GM12878 (cell line): ENCODE measurements around the gene CERKL.

Experiments used
- CREM ChIP-seq: IDR thresholded peaks from 2 replicates; pipeline ENCODE4 v1.6.1; 2014; ENCODE audit warnings: antibody characterized with exemption, low read depth
- EGR1 ChIP-seq, 2 experiments: IDR thresholded peaks; 1 replicate in 1 of 2; 2 replicates in 1 of 2; pipeline ENCODE4 v1.6.1; 2011 to 2012; ENCODE audit warnings: low read depth in 2 of 2, low read length in 2 of 2, borderline replicate concordance in 1 of 2, mild to moderate bottlenecking in 1 of 2, moderate library complexity in 1 of 2
- EZH2 ChIP-seq: IDR thresholded peaks from 2 replicates; pipeline ENCODE4 v1.6.1; 2012; ENCODE audit warnings: low read depth, mild to moderate bottlenecking, control low read depth, inconsistent platforms, low read length, borderline replicate concordance; ENCODE audit not compliant: control insufficient read depth
- FOS ChIP-seq: IDR thresholded peaks from 3 replicates; pipeline ENCODE4 v1.6.1; 2011; ENCODE audit warnings: borderline replicate concordance; ENCODE audit not compliant: insufficient read length; ENCODE audit errors: extremely low read depth
- JUND ChIP-seq: IDR thresholded peaks from 2 replicates; pipeline ENCODE4 v1.6.1; 2012; ENCODE audit warnings: low read depth, mild to moderate bottlenecking, low read length, improper control_type of control experiment, moderate library complexity
- MXI1 ChIP-seq: fragments of 150-350 bp; IDR thresholded peaks from 2 replicates; pipeline ENCODE4 v1.6.1; 2011; ENCODE audit warnings: low read depth, mild to moderate bottlenecking, inconsistent platforms, low read length, improper control_type of control experiment
- POLR2A ChIP-seq: IDR thresholded peaks from 2 replicates; pipeline ENCODE4 v1.6.1; 2011; ENCODE audit warnings: low read depth, mild to moderate bottlenecking, low read length
- POLR2AphosphoS5 ChIP-seq: IDR thresholded peaks from 2 replicates; pipeline ENCODE4 v1.6.1; 2011; ENCODE audit warnings: mild to moderate bottlenecking, low read length, inconsistent platforms
- SUPT20H ChIP-seq: IDR thresholded peaks from 2 replicates; pipeline ENCODE4 v1.6.1; 2011; ENCODE audit warnings: low read depth, mild to moderate bottlenecking, low read length, moderate library complexity, borderline replicate concordance; ENCODE audit not compliant: control insufficient read depth
- YY1 ChIP-seq: IDR thresholded peaks from 2 replicates; pipeline ENCODE4 v1.6.1; 2011; ENCODE audit warnings: low read depth, mild to moderate bottlenecking, low read length
- ZNF24 ChIP-seq: fragments of 450-650 bp; IDR thresholded peaks from 2 replicates; pipeline ENCODE4 v1.6.1; 2017; ENCODE audit warnings: antibody characterized with exemption, mild to moderate bottlenecking
- TF ChIP-seq, protein P1 (sequence below), 3 experiments: IDR thresholded peaks in 2 of 3; conservative IDR thresholded peaks in 1 of 3; 2 replicates each; pipeline ENCODE4 v1.5.1; 2011; ENCODE audit warnings: low read depth in 3 of 3, low read length in 3 of 3, mild to moderate bottlenecking in 3 of 3, control low read depth in 2 of 3, moderate library complexity in 2 of 3, inconsistent platforms in 1 of 3, mixed read lengths in 1 of 3; ENCODE audit not compliant: control insufficient read depth in 2 of 3, insufficient read depth in 1 of 3; ENCODE audit errors: extremely low read depth in 1 of 3

GRCh38 chr2:181697571-181697970 is 40.7 kb upstream of the CERKL start:
- TF ChIP-seq JUND (no peak), EGR1 (IDR thresholded peaks at IDR 0.05; ENCODE audit: borderline replicate concordance in 1 of 2, low read depth in 2 of 2, low read length in 2 of 2) (no peak), FOS (no peak), POLR2AphosphoS5 (no peak), SUPT20H (no peak), POLR2A (no peak), MXI1 (no peak), ZNF24 (no peak), YY1 (no peak), CREM (no peak), EZH2 (no peak)
- TF ChIP-seq, protein P1, sequence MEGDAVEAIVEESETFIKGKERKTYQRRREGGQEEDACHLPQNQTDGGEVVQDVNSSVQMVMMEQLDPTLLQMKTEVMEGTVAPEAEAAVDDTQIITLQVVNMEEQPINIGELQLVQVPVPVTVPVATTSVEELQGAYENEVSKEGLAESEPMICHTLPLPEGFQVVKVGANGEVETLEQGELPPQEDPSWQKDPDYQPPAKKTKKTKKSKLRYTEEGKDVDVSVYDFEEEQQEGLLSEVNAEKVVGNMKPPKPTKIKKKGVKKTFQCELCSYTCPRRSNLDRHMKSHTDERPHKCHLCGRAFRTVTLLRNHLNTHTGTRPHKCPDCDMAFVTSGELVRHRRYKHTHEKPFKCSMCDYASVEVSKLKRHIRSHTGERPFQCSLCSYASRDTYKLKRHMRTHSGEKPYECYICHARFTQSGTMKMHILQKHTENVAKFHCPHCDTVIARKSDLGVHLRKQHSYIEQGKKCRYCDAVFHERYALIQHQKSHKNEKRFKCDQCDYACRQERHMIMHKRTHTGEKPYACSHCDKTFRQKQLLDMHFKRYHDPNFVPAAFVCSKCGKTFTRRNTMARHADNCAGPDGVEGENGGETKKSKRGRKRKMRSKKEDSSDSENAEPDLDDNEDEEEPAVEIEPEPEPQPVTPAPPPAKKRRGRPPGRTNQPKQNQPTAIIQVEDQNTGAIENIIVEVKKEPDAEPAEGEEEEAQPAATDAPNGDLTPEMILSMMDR (IDR thresholded peaks at IDR 0.05 in 2 of 3, conservative IDR thresholded peaks at IDR 0.05 in 1 of 3; ENCODE audit: control insufficient read depth in 2 of 3, extremely low read depth in 1 of 3, insufficient read depth in 1 of 3, low read depth in 3 of 3, low read length in 3 of 3), result no peak
